Measurements from ENCODE around the gene AHSA1.

Gene AHSA1

GRCh38 chr14:77508876-77509275 is 51.0 kb downstream of the AHSA1 start:
- no peak for DNase-seq (ENCODE audit: low read depth in 2 of 2)

- no peak for DNase-seq (ENCODE audit: low read depth in 2 of 2)
Observed at GRCh38 chr14:77509366-77509765, 51.5 kb downstream of the AHSA1 start.

GRCh38 chr14:77511486-77512162 is 53.7 kb downstream of the AHSA1 start:
- no peak for DNase-seq (ENCODE audit: low read depth in 2 of 2)

GRCh38 chr14:77516126-77516525 is 58.2 kb downstream of the AHSA1 start:
- DNase-seq (ENCODE audit: low read depth in 2 of 2), result no peak
